Activated naive CD4-positive, alpha-beta T cell treated with anti-CD3 and anti-CD28 coated beads, Interleukin-2, amount 50 U/mL, for 16 hours (primary cell): ENCODE data around the gene CGA.
"Not testable (repeated sequence)": the region's sequence is repeated elsewhere in the genome, so short reads cannot be mapped to it uniquely, and the experiment has no call there.

Experiments
- DNase-seq: peaks from one replicate; pipeline ENCODE4 v3.0.0-alpha.2; 2020

The CGA gene

DNA sequence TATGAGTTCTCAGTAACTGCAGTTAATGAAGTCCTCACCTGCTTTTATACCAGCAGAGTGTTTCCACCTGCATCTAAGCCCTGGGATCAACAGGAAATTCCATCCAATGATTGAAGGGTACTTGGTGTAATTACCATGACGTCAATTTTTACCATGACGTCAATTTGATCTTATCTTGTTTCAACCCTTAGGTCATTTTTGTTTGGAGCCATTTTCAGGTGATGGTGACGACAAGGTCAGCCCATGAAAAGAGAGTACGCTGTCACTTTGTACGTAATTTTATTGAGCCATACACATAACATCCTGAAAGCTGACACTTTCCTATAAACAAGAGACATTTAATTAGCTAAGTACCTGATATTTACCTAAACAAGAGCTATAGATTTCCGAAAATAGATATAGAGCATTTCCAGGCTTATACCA is at the start of gene CGA:
Gene CGA, minus strand, starts transcription at position 20 of the 423 bp plus-strand sequence. CDS start 6,906 bp downstream, outside the sequence.
- DNase-seq, result no peak

DNA sequence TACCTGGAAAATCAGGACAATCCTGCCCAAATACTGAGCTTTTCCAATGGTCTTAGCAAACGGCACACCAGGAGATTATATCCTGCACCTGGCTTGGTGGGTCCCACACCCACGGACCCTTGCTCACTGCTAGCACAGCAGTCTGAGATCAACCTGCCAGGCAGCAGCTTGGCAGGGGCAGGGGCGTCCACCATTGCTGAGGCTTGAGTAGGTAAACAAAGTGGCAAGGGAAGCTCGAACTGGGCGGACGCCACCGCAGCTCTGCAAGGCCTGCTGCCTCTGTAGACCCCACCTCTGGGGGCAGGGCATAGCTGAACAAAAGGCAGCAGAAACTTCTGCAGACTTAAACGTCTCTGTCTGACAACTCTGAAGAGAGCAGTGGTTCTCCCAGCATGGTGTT is 45.0 kb upstream of the CGA start:
- not testable (repeated sequence) for DNase-seq

DNA sequence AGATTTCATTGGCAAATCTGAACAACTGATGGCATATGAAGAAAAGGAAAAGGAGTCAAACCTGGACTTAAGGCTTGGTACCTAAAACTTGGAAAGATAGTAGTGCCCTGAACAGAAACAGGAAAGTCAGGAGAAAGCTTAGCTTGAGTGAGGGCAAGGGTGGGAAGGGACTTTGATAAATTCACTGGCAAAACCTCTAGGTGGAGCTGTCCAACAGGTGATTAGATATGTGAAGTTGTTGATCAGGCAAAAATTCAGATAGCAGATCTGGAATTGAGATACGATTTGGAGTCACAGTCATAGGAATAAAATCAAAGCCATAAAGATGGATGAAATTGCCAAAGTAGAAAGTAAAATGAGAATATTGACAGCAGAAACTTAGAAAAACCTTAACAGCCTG is 44.3 kb upstream of the CGA start:
- no peak for DNase-seq

DNA sequence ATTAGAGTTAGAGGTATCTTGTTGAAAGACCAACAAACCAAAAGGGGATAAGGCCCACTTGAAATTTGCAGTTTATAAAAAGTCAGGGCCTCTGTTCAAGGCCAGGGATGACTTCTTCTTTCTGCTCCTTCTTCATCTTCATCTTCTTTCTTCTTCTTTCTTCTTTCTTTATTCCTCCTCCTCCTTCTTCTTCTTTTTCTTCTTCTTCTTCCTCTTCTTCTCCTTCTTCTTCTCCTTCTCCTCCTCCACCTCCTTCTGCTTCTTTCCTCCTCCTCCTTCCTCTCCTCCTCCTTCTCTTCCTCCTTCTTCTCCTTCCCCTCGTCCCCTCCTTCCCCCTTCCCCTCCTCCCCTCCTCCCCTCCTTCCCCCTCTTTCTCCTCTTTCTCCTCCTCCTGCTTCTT is 42.1 kb upstream of the CGA start:
- no peak for DNase-seq

DNA sequence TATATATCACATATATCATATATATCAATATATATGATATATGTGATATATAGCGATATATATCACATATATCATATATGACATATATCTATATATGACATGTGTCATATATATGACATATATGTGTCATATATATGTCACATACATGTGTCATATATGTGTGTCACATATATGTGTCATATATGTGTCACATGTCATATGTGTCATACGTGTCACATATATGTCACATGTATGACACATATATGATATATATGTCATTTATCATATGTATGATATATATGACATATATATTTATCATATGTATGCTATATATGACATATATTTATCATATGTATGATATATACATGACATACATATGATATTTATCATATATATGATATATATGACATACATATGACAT is 32.8 kb upstream of the CGA start:
- no peak for DNase-seq

DNA sequence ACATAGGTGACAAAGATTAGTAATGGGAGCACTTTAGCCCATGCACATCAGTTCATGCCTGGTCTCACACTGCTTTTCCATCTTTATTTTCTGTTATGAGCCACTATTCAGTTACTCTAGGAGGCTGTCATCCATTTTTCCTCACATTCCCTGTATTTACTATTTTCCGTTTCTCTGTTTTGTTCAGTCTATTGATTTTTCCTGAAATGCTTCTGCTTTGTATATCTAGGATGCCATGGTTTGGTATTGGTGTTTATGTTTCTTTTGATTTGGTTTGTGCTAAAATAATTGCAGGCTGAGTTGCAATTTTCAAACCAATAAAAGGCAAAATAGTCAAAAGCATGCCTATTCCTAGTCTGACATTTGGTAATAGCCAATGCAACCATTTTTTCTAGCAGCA is 31.6 kb upstream of the CGA start:
- no peak for DNase-seq

DNA sequence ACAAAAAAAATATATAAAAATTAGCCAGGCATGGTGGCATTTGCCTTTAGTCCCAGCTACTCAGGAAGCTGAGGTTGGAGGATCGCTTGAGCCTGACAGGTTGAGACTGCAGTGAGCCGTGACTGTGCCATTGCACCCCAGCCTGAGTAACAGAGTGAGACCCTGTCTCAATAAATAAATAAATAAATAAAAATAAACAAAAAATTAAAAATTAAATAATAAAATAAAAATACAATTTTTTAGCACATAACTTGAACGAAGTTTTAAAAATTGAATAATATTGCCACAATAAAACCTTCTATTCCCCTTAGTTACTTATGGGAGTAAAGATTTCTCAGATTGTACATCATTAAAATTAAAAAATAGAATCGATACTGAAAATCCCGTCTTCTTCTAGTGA is 29.2 kb upstream of the CGA start:
- DNase-seq, result no peak

DNA sequence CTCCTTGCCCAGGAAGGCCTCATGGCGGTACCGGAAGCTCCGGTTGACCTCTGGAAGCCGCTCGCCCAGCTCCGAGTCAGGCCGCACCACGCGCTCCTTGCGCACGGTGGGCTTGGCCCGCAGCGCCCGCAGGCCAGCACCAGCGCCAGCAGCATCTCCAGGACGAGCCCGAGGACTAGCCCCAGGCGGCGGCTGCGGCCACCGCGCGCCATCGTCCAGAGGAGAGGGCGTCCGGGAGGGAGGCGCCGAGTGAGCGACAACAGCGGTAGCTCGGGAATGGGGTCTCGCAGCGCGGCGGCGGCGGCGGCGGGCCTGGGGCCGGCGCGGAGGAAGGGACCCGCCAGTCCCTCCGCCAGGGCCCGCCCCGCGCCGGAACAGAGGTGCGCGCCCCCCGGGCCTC is 27.6 kb upstream of the CGA start:
- no peak for DNase-seq

DNA sequence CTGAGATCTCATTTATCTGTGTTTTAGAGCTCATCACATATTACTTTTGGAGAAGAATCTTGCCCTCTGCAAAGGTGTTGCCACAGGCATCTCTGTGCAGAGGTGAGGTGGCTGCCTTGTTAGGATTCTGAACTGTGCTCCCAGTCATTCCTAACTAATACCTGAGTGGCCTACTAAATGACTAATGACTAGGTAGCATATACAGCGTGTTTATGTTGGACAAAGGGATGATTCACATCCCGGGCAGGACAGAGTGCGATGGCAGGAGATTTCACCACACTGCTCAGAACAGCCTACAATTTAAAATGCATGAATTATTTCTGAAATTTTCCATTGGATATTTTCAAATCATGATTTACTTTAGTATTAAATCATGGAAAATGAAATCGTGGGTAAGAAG is 23.1 kb upstream of the CGA start:
- DNase-seq, result no peak

DNA sequence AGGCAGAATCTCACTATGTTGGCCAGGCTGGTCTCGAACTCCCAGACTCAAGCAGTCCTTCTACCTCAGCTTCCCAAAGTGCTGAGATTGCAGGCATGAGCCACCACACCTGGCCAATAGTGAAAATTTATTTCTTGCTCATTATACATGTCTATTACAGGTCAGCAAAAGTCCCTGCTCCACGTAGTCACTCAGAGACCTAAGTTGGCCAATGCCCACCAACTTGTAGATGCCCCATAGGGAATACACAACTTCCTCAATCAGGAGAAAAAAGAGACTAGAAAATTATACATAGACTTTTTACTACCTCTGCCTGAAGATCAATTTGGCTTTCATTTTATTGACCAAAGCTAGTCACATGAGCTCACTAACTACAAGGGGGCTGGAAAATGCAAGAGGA is 22.0 kb upstream of the CGA start:
- no peak for DNase-seq

DNA sequence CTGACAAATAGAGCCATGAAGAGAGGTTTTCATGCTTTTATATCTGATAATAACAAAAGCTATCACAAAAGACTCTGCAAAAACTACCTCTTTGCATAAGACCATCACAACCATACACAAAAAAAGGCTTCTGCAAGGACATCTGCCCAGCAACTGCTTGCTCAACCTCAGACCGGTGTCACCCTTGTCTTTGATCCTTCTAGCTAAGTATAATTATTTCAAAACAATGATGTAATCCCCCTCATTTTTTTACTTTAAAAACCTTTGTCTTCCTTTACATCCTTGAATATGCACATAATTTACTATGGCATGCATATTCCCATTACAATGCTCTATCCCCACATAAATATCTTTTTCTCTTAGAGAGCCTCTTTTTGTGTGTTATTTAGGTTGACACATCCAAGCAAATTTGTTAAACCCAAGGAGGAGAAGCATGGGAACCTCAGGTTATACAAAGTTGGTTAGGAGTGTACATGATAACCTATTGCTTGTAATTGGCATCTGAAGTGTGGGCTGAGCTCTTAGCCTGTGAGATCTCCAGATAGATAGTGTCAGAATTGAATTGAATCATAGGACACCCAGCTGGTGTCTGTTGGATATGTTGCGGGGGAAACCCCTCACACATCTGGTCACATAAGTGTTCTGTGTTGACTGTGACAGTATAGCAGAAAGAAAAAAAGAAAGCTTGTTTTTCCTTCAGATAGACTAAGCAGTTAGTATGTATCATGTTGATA is 20.7 kb upstream of the CGA start:
- DNase-seq, result no peak

DNA sequence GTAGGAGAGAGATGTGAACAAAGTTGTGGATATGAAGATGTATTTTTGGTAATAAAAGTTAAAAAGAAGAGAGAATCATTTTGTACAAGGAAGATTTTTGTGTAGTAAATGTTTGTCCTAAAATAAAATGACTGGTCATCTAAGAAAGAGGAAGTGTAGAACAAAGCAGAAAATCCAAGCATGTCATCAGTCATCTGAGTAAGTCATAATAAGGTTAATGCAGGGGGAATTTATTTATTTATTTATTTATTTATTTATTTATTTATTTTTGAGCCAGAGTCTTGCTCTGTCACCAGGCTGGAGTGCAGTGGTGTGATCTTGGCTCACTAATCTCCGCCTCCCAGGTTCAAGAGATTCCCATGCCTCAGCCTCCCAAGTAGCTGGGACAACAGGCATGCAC is 15.7 kb upstream of the CGA start:
- DNase-seq, result no peak

DNA sequence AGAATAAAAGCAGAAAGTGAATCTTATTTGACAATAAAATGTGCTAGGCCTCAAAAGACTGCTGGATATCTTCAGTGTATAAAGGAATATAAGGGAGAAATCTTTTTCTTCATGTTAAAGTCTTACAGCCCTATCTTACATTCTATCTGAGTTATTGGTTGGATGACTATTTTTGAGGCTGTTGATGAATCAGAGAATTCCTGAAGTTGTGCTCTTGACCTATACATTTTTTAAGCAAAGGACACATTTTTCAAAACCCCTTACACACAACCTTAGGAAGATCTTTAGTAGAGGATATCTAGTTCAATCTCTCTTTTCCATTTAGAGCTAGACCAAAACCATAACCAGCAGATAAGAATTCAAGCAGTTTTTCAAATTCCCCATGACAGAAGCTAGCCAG is 10.9 kb upstream of the CGA start:
- no peak for DNase-seq

DNA sequence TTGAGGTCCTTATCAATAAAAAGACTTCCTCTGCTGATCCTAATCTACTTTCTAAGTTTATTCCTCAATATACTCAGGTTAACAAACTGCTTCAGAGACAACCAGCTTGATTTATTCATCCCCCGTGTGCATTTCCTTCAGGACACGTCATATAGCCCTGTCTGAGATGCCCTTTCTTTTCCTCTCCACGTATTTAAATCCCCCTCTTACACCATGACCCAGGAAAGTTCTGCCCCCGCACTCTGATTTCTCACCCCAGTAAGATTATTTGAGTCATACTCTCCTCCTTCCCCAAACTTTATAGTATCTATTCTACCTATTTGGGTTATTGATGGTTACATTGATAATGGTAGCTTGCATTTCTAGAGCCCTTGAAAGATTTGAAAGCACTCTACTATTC is 9.8 kb upstream of the CGA start:
- DNase-seq, result no peak

DNA sequence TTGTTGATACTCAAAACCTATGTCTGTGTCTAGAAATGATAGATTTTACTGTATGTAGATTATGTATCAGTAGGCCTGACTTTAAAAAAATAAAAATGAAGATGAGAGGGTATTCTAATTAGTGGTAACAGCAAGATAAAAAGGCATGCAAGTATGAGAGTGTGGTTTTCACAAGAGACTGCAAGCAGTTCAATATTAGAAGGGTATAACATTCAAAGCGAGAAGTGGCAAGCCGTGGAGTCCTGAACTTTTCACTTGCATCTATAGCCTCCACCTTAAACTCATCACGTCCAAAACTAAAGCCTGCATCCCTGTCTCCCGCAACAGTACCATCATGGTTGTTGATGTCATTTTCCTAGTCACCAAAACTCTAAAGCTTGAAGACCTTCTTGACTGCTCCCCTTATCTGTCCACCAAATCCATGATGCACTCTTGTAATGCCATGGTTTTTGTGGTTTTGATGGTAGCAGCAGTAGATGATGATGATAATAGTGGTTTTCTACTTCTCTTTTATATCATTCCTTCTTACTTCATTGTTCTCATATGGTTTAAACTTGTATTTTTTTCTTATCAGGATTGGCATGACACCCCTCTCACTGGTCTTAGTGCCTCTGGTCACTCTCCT is 9.2 kb upstream of the CGA start:
- no peak for DNase-seq

DNA sequence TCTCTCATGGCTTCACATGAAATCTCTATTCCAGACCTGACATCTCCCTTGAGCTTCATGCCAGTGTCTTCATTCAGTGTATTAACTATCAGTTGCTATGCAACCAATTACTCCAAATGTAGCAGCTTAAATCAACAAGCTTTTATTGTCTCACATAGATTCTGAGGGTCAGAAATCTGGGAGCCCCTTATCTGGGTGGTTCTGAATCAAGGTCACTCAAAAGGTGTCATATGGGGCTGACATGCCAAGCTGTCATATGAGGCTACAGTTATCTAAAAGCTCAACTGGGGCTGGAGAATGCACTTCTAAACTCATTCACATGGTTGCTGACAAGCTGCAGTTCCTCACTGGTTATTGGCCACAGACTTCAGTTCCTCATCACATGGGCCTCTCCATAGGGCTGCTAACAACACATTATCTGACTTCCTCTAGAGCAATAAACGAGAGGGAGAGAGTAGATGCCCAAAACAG is 7.3 kb upstream of the CGA start:
- DNase-seq, result no peak

DNA sequence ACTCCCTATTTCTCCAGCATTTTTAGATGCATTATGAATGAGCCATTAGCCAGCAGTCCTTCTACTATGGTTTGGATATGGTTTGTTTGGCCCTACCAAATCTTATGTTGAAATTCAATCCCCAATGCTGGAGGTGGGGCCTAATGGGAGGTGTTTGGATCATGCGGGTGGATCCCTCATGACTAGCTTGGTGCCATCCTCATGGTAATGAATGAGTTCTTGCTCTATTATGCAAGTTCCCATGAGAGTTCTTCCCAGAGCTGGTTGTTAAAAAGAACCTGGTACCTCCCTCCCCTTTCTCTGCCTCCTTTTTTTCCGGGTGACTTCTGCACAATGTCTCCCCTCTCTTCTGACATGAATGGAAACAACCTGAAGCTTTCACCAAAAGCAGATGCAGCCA is 6.2 kb upstream of the CGA start:
- DNase-seq, result no peak

DNA sequence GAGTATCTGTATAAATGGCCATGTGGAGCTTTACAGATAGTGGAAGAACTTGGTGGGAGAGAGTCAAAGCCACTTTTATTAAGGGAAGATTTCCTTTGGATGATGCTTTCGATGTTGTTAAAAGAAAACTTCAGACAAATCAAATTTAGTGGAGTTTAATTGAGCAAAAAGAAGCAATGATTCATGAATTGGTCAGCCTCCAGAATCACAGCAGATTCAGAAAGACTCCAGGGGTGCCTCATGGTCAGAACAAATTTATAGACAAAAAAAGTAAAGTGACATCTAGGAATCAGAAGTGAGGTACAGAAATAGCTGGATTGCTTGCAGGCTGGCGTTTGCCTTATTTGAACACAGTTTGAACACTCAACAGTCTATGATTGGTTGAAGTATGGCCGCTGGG is 5.3 kb upstream of the CGA start:
- DNase-seq, result no peak

DNA sequence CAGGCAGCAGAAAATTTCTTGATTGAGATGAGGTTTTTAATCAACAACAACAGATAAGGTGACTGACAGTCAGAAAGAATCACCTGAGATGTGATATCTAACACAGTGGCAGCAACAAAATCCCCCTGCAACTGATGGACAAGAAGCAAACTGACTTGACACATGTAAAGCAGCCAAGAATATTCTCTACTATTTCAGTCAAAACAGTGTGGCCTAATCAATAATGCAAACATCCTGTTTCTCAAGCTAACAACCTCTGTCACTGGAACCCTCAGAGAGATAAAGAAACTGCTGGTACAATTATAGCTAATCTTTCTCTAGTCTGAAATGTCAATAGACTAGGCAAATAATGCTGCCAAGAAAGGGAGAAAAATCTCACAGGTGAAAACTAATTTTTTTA is 4.6 kb upstream of the CGA start:
- no peak for DNase-seq

DNA sequence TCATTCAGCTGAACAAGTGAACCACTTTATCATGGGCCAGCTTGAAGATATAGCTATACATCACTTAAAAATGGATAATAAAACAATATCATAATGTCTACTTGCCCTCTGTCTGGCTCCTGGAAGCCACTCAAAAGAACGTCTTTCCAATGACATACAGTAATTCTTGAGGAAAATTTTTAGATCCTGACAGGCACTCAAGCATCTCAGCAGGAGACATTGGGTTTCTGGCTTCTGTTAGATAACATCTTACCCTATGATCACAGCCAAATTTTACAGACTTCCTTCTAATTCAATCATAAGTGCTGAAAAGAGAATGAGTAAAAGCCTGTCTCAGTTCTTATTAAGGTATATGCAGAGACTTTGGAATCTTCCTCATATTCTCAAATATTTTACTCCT is 330 bp downstream of the CGA start:
- DNase-seq, result no peak

DNA sequence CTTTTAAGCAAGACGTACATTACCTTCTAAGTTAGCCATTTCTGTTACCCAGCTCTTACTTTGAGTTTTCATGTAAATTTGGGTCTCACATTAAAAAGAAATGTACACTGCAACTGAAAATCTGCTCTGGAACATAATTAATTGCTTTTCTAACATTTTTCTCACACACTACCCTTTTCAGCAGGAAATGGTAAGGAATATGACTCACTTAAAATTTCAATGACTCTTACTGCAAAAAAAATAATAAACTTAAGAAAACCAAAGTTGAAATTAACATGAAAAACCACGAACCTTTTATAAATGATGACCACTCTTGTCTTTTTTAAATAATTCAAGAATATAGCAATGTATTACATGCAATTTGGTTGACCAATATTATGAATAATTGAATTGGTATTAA is 1.3 kb downstream of the CGA start:
- DNase-seq, result no peak

DNA sequence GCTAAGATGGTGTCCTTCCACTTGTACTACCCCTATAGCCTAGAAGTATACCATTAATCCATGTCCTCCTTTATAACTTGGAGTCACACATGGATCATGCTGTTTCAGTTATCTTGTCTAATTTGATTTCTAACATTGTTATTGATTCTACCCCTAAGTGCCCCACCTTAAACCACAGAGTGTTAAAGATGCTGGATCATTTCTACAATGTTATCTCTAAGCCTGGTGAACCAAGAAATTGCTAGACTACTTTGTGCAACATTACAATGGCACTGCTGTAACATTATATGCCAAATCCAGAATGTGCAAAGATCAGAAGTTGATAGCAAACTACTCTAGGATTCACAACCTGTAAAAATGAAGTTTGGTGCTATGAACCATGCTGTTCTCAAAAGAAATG is 1.7 kb downstream of the CGA start:
- no peak for DNase-seq

DNA sequence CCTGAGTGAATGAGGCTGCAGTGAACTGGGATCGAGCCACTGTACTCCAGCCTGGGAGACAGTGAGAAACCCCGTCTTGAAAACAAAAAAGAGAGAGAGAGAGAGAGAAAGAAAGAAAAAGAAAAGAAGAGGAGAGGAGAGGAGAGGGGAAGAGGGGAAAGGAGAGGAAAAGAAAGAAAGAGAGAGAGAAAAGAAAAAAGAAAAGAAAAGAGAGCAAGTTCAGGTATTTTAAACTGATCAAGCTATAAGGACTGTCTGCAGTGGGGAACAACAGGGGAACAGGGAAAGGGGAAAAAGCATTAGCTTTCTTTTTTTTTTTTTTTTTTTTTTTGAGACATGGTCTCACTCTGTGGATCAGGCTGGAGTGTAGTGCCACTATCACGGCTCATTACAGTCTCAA is 2.5 kb downstream of the CGA start:
- DNase-seq, result no peak

DNA sequence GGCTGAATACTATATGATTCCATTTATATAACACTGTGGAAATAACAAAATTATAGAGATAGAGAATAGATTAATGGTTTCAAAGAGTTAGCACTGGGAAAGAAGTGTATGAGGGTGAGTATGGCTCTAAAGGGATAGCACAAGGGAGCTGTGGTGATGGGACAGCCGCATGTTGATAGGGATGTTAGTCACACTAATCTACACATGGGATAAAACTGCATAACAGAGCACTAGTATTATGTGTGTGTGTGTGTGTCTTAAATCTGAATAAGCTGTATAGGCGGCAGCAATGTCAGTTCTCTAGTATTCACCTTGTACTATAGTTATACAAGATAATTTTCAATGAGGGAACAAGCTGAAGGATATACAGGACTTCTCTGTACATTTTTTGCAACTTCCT is 5.8 kb downstream of the CGA start:
- no peak for DNase-seq

DNA sequence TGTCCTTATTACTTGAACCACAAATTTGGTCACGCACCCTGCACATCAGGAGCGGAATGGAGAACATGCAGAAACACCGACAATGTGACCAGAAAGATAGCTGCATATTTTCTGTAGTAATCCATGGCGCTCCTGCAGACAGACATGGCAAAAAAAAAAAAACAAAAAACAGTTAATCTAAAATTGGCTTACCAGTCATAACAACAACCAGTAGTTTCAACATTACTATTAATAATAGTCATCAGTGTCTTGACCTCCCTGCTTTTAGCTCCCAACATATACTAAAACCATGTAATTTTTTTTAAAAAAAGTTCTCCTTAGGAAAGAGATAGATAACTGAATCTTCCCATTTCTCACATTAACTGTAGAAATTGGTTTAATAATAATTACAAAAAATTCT is 6.8 kb downstream of the CGA start:
- DNase-seq, result no peak
